Suprapubic skin (tissue), 4 donors: Measurements from ENCODE around the gene IL15RA. TPM values are rescaled to one million over a fixed set of nuclear protein-coding genes. Genes with fewer than 3 reads are reported as not detected.

ENCODE experiments used
- DNase-seq, 2 donors: peaks; one replicate each; pipeline ENCODE4 v3.0.0-alpha.2; 2019; ENCODE audit warnings: low spot score in 2 of 2
- H3K27ac ChIP-seq: fragments of 200-600 bp; sonication (generic); one replicate; pipeline ENCODE4 v1.5.1; 2019
- H3K27me3 ChIP-seq: fragments of 200-600 bp; sonication (generic); one replicate; pipeline ENCODE4 v1.5.1; 2019
- H3K36me3 ChIP-seq: fragments of 200-600 bp; sonication (generic); one replicate; pipeline ENCODE4 v1.5.1; 2019
- H3K4me1 ChIP-seq: fragments of 200-600 bp; sonication (generic); one replicate; pipeline ENCODE4 v1.5.1; 2019
- H3K4me3 ChIP-seq: fragments of 200-600 bp; sonication (generic); one replicate; pipeline ENCODE4 v1.5.1; 2019; ENCODE audit warnings: mild to moderate bottlenecking
- H3K9me3 ChIP-seq: fragments of 200-600 bp; sonication (generic); one replicate; pipeline ENCODE4 v1.5.1; 2019
- CTCF ChIP-seq, 2 donors: fragments of 200-600 bp in 1 of 2; fragments of 450-650 bp in 1 of 2; sonication (generic) in 1 of 2; IDR thresholded peaks; one replicate each; pipeline ENCODE4 v1.5.1; 2016 to 2019; ENCODE audit warnings: antibody characterized with exemption in 2 of 2, mild to moderate bottlenecking in 1 of 2, moderate library complexity in 1 of 2
- EP300 ChIP-seq: sonication (generic); formaldehyde crosslinking; IDR thresholded peaks from one replicate; pipeline ENCODE4 v1.6.1; 2017; ENCODE audit warnings: antibody characterized with exemption
- POLR2A ChIP-seq, 2 donors: fragments of 450-650 bp; IDR thresholded peaks; one replicate each; pipeline ENCODE4 v1.6.1; 2017; ENCODE audit warnings: antibody characterized with exemption in 2 of 2, mild to moderate bottlenecking in 2 of 2, moderate library complexity in 2 of 2
- POLR2AphosphoS5 ChIP-seq, 3 donors: sonication (generic); formaldehyde crosslinking; IDR thresholded peaks; one replicate each; pipeline ENCODE4 v1.6.1; 2017; ENCODE audit warnings: antibody characterized with exemption in 3 of 3
- WGBS: methylation state at CpG from one replicate; pipeline ENCODE4 v1.1.5; 2018; 5-methylcytosine and 5-hydroxymethylcytosine counted together
- total RNA-seq, 4 donors: library from RNA; depleted of rRNA; stranded (reverse); fragments of >200 nt; gene quantifications; one replicate each; pipeline ENCODE4 v1.1.0, GENCODE V29; 2016

The IL15RA gene
- total RNA-seq, 4 donors from 2014 or later = 14.1 to 26.5 (median 16.4) TPM

- peaks cover 43% of the 10 kb centered on the region for H3K36me3 ChIP-seq
- no peak for TF ChIP-seq POLR2A (IDR thresholded peaks at IDR 0.05)
- H3K27me3 ChIP-seq = no peaks in the 10 kb centered on the region
- H3K4me1 ChIP-seq = peaks cover 22% of the 10 kb centered on the region
- WGBS = 93% methylated on average over 12 of the region's 12 CpGs
- no peak overlapping the region for H3K27ac ChIP-seq
- H3K4me3 ChIP-seq = no peak overlapping the region
- DNase-seq = no peak
- H3K9me3 ChIP-seq = no peaks in the 10 kb centered on the region
These were observed 39.1 kb downstream of the IL15RA start for GRCh38 chr10:5938291-5938690.

GRCh38 chr10:5937016-5937415 is 40.3 kb downstream of the IL15RA start:
- H3K36me3 ChIP-seq = peaks cover 53% of the 10 kb centered on the region
- 92% methylated on average over 12 of the region's 18 CpGs for WGBS
- peaks cover 12% of the 10 kb centered on the region for H3K4me1 ChIP-seq
- no peaks in the 10 kb centered on the region for H3K9me3 ChIP-seq
- no peak for DNase-seq
- no peaks in the 10 kb centered on the region for H3K27me3 ChIP-seq
- H3K27ac ChIP-seq = no peak overlapping the region
- TF ChIP-seq POLR2A (IDR thresholded peaks at IDR 0.05) (no peak), EP300 (no peak)
- H3K4me3 ChIP-seq = no peak overlapping the region

GRCh38 chr10:5935628-5936027 is 41.7 kb downstream of the IL15RA start:
- Histone ChIP-seq H3K4me3 (no peak overlapping the region), H3K27me3 (no peaks in the 10 kb centered on the region), H3K36me3 (peaks cover 65% of the 10 kb centered on the region), H3K4me1 (peaks cover 3% of the 10 kb centered on the region), H3K27ac (no peak overlapping the region), H3K9me3 (no peaks in the 10 kb centered on the region)
- WGBS = 95% methylated on average over 10 of the region's 10 CpGs
- TF ChIP-seq POLR2AphosphoS5 (IDR thresholded peaks at IDR 0.05) (no peak), POLR2A (IDR thresholded peaks at IDR 0.05) (no peak), EP300 (no peak), CTCF (IDR thresholded peaks at IDR 0.05) (no peak)
- no peak for DNase-seq

- no peak for TF ChIP-seq CTCF (IDR thresholded peaks at IDR 0.05)
- TF ChIP-seq EP300 = no peak
- no peaks in the 10 kb centered on the region for H3K27me3 ChIP-seq
- no peaks in the 10 kb centered on the region for H3K9me3 ChIP-seq
- peaks cover 80% of the 10 kb centered on the region for H3K36me3 ChIP-seq
- no peaks in the 10 kb centered on the region for H3K4me1 ChIP-seq
- no peak overlapping the region for H3K4me3 ChIP-seq
- no peak for DNase-seq
- WGBS = 94% methylated on average over 14 of the region's 14 CpGs
- H3K27ac ChIP-seq = no peak overlapping the region
These were observed 43.3 kb downstream of the IL15RA start for GRCh38 chr10:5933909-5934546.

GRCh38 chr10:5932345-5932744 is 45.0 kb downstream of the IL15RA start:
- 96% methylated on average over 5 of the region's 5 CpGs for WGBS
- Histone ChIP-seq H3K27ac (no peak overlapping the region), H3K9me3 (no peaks in the 10 kb centered on the region), H3K27me3 (no peaks in the 10 kb centered on the region), H3K4me1 (no peaks in the 10 kb centered on the region), H3K4me3 (no peak overlapping the region), H3K36me3 (peaks cover 80% of the 10 kb centered on the region)
- no peak for TF ChIP-seq CTCF (IDR thresholded peaks at IDR 0.05)
- TF ChIP-seq POLR2A (IDR thresholded peaks at IDR 0.05) = no peak
- TF ChIP-seq POLR2AphosphoS5 (IDR thresholded peaks at IDR 0.05) = no peak
- TF ChIP-seq EP300 = no peak
- DNase-seq = no peak

- TF ChIP-seq CTCF (IDR thresholded peaks at IDR 0.05) (no peak), POLR2AphosphoS5 (IDR thresholded peaks at IDR 0.05) (no peak), EP300 (no peak), POLR2A (IDR thresholded peaks at IDR 0.05) (no peak)
- no peak for DNase-seq
- H3K4me3 ChIP-seq = no peak overlapping the region
- no peaks in the 10 kb centered on the region for H3K9me3 ChIP-seq
- H3K27me3 ChIP-seq = no peaks in the 10 kb centered on the region
- peaks cover 81% of the 10 kb centered on the region for H3K36me3 ChIP-seq
- no peaks in the 10 kb centered on the region for H3K4me1 ChIP-seq
- WGBS = 79% methylated on average over 11 of the region's 11 CpGs
- H3K27ac ChIP-seq = no peak overlapping the region
These were observed 47.1 kb downstream of the IL15RA start for GRCh38 chr10:5930272-5930671.
